GM12874 (cell line): ENCODE measurements around the gene EHBP1.

ENCODE experiments used
- TF ChIP-seq, protein P1 (sequence below): IDR thresholded peaks from 2 replicates; pipeline ENCODE4 v1.5.1; 2011; ENCODE audit warnings: low read depth, mild to moderate bottlenecking, control low read depth, low read length, moderate library complexity; ENCODE audit not compliant: insufficient read depth

Gene EHBP1

DNA sequence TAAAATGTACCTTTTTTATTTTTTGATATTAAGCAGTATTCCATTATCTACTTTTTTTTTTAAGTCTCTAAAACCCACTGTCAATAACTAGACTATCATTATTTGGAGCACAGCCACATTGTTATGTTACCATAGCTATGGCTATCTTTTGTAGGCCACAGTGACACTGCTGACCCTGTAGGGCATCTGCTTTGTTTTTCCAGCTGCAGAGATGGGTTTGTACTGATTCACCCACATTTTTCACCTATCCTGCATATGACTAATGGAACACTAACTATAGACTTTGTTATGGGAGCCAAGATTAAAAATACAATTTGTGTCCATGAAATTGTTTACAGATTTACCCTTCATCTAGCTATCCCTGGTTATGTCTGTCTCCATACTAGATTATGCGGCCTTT lies 323.5 kb downstream of the EHBP1 start:
- TF ChIP-seq, protein P1, sequence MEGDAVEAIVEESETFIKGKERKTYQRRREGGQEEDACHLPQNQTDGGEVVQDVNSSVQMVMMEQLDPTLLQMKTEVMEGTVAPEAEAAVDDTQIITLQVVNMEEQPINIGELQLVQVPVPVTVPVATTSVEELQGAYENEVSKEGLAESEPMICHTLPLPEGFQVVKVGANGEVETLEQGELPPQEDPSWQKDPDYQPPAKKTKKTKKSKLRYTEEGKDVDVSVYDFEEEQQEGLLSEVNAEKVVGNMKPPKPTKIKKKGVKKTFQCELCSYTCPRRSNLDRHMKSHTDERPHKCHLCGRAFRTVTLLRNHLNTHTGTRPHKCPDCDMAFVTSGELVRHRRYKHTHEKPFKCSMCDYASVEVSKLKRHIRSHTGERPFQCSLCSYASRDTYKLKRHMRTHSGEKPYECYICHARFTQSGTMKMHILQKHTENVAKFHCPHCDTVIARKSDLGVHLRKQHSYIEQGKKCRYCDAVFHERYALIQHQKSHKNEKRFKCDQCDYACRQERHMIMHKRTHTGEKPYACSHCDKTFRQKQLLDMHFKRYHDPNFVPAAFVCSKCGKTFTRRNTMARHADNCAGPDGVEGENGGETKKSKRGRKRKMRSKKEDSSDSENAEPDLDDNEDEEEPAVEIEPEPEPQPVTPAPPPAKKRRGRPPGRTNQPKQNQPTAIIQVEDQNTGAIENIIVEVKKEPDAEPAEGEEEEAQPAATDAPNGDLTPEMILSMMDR: no peak

DNA sequence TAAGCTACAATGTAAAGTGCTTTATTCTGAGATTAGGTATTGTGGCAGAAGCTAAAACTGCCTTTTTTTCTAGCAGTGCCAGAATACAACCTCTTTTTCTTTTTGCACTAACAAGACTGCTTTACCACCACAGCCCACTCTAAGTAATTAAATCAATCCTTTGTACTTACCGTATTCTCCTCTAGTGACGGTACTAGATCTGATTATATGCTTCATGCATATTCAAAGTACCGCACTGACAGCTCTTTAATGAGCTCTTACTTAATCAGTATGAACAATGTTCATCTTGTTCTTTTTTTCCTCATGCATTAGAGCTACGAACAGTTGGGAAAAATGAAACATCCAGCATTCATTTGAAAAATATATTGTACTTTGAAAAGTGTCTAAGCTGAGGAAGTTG lies 329.0 kb downstream of the EHBP1 start:
- TF ChIP-seq, protein P1: no peak

DNA sequence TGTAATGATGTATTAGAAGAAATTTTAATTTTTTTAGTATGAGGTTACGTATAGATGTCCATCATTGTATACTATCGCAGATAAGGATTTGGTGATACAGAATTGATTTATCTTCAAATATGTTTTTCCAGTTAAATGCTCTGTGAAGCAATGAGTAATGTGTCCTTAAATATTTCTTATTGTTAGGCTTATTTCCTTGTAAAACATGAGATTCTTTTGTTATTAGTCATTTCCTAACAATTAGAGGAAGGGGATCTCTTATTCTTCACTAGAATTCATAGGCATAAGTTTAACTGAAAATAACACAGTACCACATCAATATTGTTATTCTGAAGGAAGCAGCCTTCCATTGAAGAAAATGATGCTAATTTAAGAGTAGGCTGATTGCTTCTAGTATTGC lies 329.7 kb downstream of the EHBP1 start:
- TF ChIP-seq, protein P1: no peak

DNA sequence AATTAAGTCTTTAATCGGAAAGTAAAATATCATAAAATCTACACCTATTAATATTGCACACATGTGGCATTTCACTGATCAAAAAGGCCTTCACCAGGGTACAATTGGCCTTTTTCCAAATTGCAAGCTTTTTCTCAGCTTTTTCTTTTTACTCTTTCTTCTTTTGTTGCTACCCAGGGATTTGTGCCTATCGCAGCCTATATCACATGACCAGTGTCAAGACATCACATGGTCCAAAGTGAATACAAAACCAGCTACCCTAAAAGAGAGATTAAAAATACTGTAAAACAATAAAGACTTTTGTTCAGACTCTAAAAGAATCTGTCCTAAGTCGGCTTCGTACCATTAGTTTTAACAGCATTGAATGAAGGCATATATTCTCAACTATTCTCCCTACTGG lies 330.1 kb downstream of the EHBP1 start:
- TF ChIP-seq, protein P1: no peak

DNA sequence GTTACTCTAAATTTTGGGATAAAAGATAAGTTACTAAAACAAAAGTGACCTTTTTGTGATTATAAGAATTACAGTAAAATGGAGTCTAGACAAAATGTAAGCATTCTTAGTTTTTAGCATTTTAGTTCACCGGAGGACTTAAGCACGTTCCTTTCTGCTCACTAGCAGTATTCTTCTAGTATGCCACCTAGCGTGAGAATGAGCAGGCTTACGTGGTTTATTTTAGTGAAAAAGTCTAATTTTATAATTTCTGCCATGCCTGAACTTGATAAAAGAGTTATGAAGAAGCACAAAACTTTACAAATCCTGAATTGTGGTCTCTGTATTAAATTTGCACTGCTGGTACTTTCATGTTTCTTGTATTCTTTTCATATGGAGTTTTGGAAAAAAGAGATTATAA lies 332.5 kb downstream of the EHBP1 start:
- TF ChIP-seq, protein P1: no peak

DNA sequence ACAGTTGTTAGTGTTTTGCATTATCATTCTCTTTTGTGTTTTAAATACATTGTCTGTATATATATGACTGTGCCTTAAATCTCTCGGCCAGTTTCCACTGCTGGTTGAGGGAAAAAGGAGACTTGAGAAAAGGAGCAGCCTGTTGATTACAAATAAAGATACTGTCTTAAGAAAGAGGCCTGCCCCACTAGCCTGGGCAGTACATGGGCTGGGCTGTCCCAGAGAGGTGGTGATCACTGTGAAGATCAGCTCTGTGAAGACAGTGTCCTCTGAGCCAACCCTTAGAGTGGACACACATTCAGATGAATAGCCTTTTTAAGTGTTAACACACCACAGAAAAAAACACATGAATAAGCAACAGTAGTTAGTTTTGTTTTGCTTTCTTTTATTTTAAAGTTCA lies 335.1 kb downstream of the EHBP1 start:
- TF ChIP-seq, protein P1: no peak

DNA sequence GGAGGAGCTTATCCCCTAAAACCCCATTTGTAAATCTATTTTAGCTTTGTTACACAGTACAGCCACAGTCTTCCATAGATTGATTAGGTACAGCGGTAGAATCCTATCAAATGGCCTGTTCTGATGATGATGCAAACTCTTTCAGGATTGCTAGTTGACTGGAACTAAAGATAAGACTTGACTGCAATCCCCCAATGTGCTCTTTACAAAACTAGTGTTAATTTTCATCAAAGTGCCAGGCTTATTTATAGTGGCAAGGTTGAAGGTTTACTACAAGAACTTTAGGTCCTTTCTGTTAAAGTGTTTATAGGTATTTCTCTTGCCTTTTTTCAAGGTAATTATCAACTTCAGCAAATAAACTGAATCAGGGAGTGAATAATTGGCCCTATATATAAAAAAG lies 336.1 kb downstream of the EHBP1 start:
- TF ChIP-seq, protein P1: no peak
